D341Med (cell line): ENCODE measurements around the gene CORIN.

Source experiments
- DNase-seq: peaks from one replicate; pipeline ENCODE4 v3.0.0; 2012; ENCODE audit warnings: low spot score

The CORIN gene

DNA sequence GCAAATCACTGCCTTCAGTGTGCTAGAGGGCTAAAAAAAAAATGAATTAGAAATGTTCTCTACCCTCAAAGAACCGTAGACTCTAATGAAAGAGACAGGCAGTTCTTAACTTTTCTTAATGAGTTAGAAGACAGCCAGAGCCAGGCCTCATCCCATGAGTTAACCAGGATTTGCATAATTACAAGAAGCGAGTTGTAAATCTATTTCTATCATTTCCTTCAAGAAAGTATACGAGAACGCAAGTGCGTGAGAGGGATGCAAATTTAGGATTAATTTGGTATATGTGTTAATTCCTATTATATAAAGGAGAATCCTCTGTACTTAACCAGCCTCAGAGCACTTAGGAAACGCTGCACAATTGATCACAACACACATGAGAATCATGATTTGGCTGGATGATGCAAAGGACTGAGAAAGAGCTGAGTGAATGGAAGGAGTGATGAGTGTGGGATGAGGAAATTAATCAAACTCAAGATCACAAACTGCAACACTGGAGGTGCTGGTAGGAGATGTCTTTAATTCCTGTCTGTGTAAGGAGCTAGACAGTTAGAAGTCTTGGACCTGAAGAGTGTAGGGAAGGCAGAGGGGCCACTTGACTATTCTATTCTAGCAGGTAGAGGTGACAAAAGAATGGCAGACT lies 195.6 kb downstream of the CORIN start:
- DNase-seq, result no peak

GRCh38 chr4:47641755-47642154 lies 196.1 kb downstream of the CORIN start:
- no peak for DNase-seq

DNA sequence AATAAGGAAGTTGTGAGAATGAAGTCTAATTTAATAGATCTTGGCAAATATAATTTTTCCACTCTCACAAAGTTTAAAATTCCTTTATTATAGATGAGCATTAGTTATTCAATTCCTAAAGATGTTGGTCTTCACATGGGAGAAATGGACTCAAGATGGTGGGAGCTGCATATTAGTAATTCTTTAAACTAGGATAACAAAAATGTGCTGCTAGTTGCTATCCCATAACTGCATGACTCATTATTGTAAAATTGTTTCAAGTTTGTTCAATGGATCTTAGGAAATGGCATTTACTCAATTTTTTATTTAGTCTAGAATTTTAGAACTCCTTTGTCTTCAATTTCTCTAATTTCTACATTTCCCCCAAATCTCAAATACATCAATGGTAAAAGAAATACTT lies 197.0 kb downstream of the CORIN start:
- no peak for DNase-seq

- no peak for DNase-seq
Measured at GRCh38 chr4:47639531-47639930, 198.3 kb downstream of the CORIN start.

GRCh38 chr4:47631161-47631560 lies 206.7 kb downstream of the CORIN start:
- DNase-seq, result no peak

DNA sequence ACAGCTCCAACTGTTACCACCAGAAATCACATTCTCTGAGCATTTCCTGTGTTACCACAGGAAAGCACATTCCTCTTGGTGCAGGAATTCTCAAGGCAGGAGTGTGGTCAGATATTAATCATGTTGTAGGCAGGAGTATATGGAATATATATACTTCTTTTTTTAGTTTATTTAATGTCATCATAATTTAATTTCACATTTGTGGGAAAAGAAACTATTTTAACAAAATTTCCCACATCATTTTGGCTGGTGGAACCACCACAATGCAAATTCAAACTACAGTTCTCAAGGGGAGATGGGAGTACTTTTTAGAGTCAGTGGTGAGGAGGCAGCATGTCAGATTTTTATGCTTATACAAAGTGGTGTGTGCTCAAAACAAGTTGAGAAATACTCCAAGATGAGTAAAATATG lies 213.8 kb downstream of the CORIN start:
- no peak for DNase-seq

- no peak for DNase-seq
Measured at GRCh38 chr4:47621181-47621580, 216.7 kb downstream of the CORIN start.

GRCh38 chr4:47619691-47620090 lies 218.2 kb downstream of the CORIN start:
- DNase-seq, result no peak

DNA sequence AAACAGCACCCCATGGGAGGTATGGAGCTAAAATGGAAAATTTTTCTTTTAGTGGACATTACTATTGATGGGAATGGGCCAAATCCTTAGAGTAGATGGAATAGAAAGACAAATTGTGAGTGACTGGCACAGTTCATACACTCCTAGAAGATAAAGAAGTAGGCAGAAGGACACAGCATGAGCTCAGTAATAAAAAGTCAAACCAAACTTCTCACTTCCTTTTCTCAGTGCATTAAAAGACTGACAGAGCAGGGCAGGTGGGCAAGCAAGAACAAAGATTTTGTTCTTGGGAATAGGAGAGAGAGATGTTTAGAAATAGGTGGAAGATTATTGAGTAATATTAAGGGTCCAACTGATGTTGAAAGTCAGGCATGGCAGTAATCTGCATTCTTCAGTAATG lies 220.3 kb downstream of the CORIN start:
- DNase-seq, result no peak

DNA sequence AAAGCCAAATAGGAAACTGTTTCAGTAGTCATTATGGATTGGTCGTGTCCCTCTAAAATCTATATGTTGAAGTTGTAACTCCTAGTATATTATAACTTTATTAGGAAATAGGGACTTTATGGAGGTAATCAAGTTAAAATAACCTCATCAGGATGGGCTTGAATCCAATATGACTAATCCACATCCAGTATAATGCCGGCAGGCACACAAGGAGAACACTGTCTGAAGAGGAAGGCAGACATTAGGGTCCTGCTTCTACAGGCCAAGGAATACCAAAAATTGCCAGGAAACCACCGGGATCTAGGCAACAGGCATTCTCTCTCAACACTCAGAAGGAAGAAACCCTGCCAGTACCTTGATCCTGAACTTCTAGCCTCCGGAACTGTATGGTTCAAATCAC lies 222.5 kb downstream of the CORIN start:
- DNase-seq, result no peak

DNA sequence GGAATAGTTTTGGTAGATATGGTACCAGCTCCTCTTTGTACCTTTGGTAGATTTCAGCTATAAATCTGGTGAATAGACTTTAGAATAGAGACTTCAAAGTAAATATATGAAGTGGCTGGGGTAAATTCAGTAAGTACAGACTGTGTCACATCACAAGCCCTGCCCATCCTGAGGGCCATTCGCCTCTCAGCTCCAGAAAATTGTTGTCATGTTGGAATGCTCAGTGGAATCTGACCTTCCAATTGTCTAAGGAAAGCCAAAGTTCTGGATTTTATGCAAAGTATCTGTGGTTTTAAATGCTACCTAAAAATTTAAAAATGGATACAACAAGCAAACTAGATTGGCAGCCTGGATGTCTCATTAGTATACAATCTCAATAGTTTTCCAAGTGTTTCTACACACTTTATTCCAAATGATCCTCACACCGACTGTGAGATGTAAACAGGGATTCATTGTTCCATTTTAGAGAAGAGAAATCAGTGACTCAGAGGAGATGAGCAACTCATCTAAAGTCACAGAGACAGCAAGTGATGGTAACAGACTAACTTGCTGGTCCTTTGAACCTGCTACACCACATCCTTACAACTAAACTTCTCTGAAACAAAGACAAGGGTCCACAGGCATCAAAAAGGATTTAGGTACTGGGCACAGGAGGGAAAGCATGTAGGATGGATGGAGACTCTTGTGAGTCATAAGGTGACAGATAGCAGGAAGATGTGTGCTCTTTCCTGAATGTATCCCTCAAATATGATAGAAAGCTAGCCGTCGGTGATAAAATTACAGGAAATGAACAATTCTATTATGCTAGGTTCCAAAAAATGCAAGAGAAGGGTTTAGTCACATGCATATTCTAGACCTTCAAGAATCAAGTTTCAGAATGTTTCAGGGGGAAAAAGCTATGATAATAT lies 225.5 kb downstream of the CORIN start:
- DNase-seq, result no peak

GRCh38 chr4:47606482-47606881 lies 231.4 kb downstream of the CORIN start:
- DNase-seq, result no peak

- no peak for DNase-seq
Measured at GRCh38 chr4:47598896-47599295, 239.0 kb downstream of the CORIN start.

- no peak for DNase-seq
Measured at GRCh38 chr4:47598320-47598719, 239.5 kb downstream of the CORIN start.

DNA sequence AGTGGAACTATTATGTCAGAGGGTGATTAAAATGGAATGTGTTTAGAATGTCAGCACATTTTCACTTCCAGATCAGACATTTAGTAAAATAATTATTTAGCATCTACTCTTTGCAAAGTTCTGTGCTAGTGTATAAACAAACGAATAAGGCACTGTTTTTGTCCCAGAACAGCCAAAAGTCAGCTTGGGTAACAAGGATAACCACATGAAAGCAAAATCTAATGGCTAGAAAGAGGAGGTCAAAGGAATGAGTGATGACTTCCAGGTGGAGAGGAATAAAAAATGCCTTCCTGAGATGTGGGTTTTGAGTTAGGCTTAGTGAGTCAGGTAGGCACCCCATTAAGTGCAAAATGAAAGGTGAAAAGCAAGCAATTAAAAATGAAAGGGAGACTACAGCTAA lies 240.2 kb downstream of the CORIN start:
- DNase-seq, result no peak

DNA sequence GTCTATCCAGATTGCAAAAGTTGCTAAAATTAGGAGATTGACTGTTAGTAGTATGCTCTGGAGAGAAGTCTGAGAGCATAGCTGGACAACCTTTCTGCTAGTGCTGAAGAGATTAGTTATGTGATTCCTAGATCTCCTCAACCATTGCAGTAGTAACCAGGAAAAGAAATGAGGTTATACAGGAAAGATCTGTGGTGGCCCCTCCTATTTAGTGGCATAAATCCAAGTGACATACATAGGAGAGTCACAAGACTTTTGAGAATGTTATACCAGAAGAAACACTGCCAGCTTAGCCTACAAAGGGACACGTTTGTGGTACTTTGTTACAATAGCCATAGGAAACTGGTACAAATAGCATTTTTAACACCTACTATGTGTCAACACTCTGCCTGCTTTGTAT lies 247.5 kb downstream of the CORIN start:
- no peak for DNase-seq

GRCh38 chr4:47579235-47579634 lies 258.6 kb downstream of the CORIN start:
- no peak for DNase-seq

- no peak for DNase-seq
Measured at GRCh38 chr4:47577779-47578553, 259.9 kb downstream of the CORIN start.

GRCh38 chr4:47572981-47573380 lies 264.9 kb downstream of the CORIN start:
- no peak for DNase-seq

DNA sequence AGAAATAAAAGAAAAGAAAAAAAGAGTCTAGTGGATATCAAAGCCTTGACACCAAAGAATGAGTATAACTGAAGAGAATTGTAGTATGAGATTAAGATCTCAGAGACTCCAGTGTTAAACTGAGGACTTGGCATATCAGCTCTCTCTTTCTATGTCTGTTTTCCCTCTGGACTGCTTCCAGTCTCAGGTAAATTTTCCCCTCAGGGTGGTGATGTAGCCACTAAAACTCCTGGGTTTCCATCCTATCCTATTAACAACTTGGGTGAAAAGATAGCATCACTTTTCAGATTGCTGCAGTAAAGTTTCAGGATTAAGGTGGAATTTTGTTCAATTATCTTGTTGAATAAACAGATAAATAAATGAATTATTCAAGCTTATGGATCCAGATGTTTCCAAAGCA lies 267.1 kb downstream of the CORIN start:
- no peak for DNase-seq

DNA sequence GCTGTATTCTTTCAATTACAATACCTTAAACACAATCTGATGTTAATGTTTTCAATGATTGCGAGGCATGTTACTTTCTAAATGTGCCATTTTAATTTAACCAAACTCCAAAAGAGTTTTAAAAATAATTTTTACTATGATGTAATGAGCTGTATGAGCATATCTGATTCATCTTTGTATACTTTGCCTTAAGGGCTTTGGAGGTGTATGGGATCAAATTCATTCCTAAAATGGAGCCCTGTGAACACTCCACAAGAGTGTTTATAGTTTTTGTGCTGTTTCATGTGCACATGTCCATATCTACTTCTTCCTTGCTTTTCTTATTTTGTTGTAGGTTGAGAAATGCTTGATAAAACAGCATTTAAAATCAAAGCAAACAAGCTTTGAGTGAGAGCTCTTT lies 270.4 kb downstream of the CORIN start:
- no peak for DNase-seq

DNA sequence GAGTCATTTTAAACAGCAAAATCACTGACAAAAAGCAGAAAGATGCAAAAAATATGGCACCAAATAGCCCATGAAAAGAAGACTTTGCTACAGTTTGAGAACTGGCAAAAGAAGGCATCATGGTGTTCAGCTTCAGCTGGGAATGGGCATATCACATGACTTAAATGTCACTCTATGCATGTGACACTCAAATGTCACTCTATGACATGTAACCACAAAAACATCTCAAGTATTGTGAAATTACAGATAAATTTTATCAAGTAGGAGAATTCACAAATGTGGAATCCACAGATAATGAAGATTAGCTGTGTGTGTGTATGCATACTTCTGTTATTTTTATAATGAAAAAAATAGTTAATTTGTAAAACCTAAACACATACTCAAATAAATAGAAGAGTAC lies 270.9 kb downstream of the CORIN start:
- no peak for DNase-seq

- no peak for DNase-seq
Measured at GRCh38 chr4:47566566-47566965, 271.3 kb downstream of the CORIN start.
